ENCODE data around the gene OR1L6.

Gene OR1L6, protein sequence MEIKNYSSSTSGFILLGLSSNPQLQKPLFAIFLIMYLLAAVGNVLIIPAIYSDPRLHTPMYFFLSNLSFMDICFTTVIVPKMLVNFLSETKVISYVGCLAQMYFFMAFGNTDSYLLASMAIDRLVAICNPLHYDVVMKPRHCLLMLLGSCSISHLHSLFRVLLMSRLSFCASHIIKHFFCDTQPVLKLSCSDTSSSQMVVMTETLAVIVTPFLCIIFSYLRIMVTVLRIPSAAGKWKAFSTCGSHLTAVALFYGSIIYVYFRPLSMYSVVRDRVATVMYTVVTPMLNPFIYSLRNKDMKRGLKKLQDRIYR

DNA sequence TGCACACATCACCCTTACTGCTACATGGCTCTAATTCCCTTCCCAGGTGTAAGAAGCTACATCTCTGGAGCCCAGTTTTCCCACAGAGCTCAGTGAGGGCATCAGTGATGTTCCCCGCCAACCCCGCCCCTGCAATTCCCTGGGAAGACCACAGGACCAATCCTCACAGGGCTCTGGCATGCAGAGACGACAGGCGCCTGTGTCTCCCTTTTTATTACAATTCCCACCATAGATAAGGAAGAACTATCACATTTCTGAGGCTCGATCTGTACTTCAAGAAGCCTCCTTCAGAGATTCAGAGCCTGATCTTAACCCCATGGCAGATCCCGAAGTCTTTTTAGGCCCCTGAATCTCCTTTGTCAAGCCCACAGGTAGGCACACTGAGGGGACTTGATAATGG is at the start of gene OR1L6:
TSS of gene OR1L6 (plus strand) at position 301 of the 400 bp plus-strand sequence. CDS start 7,545 bp downstream, outside the sequence.
- FAIRE-seq = no peak

DNA sequence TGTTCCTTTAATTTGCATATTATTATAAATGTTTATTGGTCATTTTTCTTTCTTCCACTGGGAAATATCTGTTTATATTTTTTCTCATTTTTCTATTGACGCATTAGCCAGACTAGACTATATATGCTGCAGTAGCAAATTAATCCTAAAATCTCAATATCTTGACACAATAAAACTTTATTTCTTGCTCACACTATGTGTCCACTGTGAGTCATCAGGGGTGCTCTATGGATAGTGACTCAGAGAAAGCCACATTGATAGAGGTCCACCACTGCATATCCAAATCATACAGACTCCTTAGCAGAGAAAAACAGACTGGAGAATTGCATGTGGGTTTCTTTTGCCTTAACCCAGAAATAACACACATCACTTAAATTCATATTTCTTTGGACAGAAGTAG is 46.4 kb upstream of the OR1L6 start:
- FAIRE-seq = no peak

DNA sequence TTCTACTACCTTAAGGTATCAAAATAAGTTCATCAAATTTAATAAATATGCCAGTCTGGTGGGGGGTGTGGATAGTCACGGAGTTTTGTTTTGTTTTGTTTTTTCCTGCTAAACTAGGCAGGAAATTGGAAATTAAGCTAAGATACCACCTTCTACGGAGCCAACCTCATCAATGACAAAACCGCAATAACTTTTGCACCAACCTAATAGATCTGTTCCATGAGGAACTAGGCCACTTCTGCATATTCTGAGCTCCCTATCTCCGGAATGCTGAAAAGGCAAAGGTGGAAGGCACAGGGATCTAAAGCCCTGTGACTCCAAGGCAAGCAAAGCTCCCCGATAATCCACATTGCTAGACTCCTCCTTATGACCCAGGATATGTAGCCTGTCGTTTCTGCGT is 24.1 kb upstream of the OR1L6 start:
- no peak for FAIRE-seq

DNA sequence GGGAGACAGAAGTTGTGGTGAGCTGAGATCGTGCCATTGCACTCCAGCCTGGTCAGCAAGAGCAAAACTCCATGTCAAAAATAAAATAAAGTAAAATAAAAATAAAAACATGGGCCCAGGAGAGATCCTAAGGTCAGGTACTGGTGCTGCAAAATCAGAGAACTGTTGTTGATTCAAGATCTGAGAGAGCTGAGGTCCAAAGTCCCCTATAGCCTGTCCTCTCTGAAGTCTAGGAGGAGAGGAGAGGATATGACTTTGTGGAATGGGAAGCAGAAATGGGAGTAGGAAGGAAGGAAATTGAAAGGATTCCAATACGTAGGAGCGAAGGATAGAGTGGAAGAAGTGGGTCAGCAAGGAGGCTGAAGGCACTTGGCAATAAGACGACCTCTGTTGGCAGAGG is 22.9 kb upstream of the OR1L6 start:
- FAIRE-seq = no peak

DNA sequence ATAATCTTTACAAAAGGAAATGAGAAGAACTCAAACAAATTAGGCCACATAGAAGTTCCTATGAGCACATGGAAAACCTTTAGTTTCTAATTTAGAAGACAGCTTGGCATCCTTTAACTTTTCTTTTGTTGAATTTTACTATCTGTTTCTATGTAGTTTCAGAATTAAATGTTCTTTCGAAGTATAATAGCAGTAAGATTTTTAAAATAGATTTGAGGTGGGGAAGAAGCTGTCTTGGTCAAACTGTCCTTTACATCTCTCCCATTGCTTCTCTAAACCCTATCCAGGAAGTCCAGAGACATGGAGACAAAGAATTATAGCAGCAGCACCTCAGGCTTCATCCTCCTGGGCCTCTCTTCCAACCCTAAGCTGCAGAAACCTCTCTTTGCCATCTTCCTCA is 18.4 kb upstream of the OR1L6 start, which contains the start of gene OR1L4:
TSS of gene OR1L4 (plus strand) at position 301 of the 400 bp plus-strand sequence. CDS start at position 301, 0 bp downstream.
- no peak for FAIRE-seq

DNA sequence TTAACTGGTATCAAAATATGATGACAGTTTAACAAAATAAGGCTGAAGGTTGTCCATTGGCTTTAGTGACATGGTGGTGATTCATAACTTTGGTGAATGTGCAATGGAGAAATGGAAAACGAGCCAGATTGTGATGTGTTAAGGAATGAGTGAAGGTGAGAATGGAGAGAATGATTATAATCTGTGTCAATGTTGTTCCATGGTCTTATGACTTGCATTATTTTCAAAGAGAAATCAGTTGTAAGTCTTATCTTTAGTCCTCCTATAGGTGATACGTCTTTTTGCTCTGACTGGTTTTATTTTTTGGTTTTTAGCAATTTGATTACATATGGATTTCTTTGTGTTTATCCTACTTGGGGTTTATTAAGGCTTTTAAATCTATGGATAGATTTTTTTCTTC is 12.7 kb downstream of the OR1L6 start:
- FAIRE-seq = no peak

DNA sequence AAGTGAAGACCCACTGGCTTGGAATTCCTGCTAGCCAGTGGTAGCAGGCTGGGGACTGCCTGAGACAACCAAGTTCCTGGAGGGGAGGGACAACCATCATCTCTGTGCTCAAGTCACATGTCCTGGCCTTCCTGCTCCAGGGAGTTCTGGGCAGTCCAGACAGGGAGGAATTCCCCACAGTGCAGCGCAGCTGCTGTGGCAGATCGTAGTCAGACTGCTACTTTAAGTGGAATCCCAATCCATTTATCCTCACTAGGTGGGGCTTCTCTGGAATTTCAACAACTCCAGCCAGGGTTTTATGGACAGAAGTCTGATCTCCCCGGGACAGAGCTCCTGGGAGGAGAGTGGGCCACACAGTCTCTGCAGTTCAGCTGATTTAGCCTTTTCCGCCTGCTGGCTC is 25.7 kb downstream of the OR1L6 start:
- no peak for FAIRE-seq

DNA sequence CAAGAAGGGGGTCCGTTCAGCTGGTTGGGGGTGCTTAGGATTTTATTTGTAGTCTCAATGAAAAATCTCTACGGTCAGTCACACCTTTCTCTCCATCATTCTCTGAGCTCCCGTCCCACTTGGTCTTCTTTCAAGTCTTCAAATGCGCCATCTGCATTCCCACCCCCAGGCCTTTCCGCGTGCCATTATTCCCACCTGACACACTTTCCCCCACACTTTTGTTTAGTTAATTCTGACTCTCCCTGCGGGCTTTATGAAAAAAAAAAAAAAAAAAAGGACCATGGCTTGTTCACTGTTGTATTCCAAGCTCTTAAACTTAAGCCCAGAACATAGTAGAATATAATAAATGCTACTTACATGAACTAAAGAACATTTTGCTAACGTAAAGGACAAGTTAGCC is 34.9 kb downstream of the OR1L6 start:
- no peak for FAIRE-seq

DNA sequence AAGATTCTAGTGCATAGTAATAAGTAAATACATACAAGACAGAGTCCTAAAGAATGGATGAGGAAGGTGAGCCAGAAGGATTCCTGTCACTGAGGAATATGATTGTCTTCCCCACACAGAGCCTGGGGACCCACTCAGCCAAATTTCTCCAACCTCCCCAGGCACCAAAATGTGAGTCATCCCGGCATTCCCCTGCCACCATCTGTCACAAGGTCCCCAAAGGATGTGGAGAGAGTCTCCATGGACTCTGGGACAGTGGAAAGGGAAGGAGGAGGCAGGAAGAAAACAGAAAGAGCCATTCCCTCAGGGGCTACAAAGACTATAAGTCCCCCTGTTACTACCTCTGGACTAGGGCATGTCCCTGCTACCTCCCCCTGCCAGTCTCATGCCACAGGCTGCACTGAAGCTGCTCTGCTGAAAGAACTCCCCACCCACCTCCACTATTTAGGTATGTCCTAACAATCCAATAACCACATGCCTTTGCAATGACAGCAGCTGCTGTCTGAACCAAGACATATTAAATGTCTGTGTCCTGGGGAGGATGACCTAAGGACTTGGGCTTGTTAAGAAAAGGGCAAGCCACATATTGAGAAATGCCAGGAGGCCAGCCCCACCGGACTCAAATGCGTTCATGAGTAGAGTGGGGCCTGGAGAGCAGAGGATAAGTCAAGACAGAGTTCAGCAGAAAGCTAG is 36.0 kb downstream of the OR1L6 start:
- FAIRE-seq = no peak

DNA sequence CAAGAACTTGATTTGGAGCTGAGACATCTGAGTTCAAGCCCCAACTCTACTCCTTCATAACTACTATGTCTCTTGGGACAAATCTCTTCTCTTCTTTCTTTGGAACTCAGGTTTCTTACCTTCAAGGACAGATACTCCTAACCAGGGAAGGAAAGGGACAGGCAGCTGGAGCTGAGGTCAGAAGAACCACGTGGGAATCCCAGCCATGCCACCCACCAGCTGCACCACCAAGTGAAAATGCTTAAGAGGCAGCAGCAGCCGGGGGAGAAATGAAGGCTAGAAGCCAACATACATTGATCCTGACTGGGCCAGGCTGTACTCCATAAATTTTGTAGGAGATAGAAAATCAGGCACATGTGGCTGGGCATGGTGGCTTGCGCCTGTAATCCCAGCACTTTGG is 37.1 kb downstream of the OR1L6 start:
- no peak for FAIRE-seq

DNA sequence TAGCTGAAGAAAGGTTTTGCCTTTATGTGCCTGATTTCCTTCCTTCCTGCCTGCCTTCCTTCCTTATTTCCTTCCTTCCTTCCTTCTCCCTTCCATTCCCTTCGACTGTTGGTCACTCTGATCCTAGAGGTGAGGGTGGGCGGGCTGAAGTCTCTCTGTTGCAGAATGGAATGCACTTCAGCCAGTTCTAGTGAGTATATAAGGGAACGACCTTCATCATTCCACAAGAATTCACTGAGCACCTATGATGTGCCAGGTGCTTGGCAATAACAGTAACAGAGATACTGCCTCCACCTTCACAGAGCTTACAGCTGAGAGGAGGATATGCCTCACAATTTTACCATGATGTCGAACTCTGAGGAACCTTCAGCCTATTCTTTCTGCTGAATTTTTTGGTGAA is 37.9 kb downstream of the OR1L6 start:
- FAIRE-seq = no peak

DNA sequence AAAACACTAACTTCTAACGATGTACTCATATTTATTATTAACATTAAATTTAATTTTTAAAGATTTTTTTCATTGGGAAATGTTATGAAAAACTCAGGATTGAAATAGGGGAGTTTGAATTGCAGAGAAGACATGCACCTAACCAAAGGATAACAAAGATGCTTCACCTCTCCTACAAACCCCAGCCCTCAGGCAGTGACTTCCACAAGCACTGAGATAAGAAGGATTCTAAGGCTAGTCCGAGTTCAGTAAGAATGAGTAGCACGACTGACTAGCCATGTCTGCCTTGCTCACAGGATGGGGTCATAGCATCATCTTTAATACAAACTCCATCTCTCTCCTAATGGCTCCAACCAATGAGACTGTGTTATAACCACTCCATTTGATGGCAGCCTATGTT is 39.6 kb downstream of the OR1L6 start:
- FAIRE-seq = no peak

DNA sequence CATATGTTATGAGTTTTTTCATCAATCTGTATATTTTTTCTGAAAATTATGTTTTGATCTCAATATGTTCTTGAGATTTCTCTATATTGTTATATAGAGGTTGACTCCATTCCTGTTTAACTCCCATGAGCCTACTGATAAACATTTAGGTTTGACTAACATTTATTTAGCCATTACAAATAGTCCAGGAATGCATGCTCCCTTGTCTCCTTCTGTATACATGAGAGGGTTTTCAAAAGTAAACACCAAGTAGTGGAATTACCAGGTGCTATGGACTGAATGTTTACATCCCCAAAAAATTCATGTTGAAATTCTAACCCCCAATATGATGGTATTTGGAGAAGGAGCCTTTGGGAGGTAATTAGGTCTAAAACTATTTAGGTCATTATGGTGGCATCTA is 43.2 kb downstream of the OR1L6 start:
- FAIRE-seq = no peak

DNA sequence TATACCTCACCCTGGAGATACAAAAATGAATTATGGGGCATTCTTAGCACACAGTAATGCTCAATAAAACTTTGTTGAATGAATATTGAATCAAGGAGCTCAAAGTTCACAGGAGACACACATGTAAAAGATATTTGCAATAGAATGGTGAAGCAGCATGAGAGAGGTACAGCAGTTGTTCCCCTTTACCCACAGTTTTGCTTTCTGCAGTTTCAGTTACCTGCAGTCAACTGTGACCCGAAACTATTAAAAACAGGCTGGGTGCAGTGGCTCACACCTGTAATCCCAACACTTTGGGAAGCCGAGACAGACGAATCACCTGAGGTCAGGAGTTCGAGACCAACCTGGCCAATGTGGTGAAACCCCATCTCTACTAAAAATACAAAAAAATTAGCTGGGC is 44.2 kb downstream of the OR1L6 start:
- no peak for FAIRE-seq

DNA sequence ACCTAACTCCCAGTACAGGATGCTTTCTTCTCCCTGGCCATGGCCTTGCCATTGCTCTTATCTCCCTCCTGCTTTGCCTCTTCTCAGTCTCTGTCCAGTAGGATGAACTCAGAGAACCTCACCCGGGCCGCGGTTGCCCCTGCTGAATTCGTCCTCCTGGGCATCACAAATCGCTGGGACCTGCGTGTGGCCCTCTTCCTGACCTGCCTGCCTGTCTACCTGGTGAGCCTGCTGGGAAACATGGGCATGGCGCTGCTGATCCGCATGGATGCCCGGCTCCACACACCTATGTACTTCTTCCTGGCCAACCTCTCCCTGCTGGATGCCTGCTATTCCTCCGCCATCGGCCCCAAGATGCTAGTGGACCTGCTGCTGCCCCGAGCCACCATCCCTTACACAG is 46.7 kb downstream of the OR1L6 start, which contains the start of gene OR5C1:
TSS of gene OR5C1 (plus strand) at position 103 of the 400 bp plus-strand sequence. CDS start at position 103, 0 bp downstream.
- no peak for FAIRE-seq

DNA sequence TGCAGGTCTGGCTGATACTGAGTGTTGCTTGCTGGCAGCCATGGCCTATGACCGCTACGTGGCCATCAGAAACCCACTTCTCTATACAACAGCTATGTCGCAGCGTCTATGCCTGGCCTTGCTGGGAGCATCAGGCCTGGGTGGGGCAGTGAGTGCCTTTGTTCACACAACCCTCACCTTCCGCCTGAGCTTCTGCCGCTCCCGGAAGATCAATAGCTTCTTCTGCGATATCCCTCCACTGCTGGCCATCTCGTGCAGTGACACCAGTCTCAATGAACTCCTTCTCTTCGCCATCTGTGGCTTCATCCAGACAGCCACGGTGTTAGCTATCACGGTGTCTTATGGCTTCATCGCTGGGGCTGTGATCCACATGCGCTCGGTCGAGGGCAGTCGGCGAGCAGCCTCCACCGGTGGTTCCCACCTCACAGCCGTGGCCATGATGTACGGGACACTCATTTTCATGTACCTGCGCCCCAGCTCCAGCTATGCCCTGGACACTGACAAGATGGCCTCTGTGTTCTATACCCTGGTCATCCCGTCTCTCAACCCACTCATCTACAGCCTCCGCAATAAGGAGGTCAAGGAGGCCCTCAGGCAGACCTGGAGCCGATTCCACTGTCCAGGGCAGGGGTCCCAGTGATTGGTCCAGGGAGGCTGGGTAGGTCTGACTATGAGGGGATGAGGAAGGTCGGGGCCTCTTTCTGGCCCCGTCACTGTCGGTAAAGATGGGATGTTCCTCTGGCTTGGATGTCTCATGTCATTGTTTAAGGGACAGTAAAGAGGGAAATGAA is 47.3 kb downstream of the OR1L6 start:
- no peak for FAIRE-seq

DNA sequence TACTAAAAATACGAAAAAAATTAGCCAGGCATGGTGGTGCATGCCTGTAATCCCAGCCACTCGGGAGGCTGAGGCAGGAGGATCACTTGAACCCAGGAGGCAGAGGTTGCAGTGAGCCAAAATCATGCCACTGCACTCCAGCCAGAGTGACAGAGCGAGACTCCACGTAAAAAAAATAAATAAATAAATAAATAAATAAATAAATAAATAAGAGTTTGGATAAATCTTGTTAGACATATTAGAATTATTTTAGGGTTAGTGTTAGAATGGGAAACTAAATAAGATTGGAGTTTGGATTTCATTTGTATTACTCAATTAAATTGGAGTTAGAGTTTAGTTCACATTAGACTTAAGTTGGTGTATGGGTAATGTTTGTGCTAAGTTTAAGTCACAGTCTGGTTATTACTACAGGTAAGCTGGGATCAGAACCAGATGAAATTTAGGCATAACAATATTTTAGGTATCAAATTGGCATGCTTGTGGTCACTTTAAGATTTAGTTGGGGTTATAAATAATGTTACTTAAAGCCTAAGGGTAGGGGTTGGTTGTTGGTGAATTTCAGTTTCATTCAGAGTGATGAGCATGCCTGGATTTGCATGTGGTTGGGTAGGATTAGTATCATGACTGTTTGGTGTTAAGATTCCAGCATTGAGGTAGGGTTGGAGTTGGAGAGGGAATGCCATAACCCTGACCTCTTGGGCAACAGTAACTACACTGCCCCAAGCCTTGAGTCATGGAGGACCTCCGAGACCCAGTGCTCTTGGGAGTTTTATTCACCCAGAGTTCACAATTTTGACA is 50.0 kb downstream of the OR1L6 start:
- FAIRE-seq = no peak

DNA sequence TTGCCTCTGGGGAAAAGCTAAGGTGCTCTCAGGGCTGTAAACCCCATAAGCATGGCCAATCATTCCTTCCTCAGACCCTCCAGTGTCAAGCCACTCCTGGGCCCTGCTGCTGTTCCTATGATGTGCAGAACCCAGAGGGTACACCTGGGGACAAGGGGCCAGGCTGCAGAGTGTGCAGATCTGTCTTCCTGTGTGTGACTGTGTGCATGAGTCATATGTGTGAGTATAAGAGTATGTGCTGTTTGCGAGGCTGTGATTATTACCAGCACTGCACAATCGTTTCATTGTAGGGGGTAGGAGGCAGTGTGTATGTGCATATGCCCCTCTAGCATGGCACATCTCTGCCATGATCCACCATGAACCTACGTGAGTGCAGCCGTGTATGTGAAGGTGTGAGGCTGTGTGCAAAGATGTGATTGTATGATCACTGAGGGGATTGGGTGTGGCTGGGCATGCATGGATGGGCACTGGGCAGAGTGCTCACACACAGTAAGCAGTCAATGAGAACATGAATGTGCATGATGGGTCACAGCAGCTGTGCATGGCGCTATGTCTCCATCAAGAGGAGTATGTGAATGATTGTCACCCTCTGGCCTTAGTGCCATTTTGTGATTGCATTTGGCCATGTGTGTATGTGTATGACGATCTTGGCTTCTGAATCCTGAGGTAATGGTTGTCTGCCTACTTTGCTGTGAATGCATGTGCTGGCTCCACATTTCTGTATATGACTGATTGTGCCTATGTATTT is 55.4 kb downstream of the OR1L6 start:
- FAIRE-seq = no peak

All from islet of Langerhans (tissue), 1 donor.